Activated T-helper 1 cell treated with anti-CD3 and anti-CD28 coated beads, Interleukin-12 subunit alpha, Interleukin-12 subunit beta, Interleukin-2, Interleukin-4 antibody, amounts not matched to agents 30 ng/mL and 10 ng/mL and 1 ng/mL, durations not matched to agents 14 hours and 24 hours and 36 hours (primary cell): ENCODE results near the gene GALNT1. TPM values are rescaled to one million over a fixed set of nuclear protein-coding genes. Genes with fewer than 3 reads are reported as not detected.
"Not testable (repeated sequence)": the region's sequence is repeated elsewhere in the genome, so short reads cannot be mapped to it uniquely, and the experiment has no call there.

Experiments used
- DNase-seq: peaks from one replicate; pipeline ENCODE4 v3.0.0; 2021; ENCODE audit warnings: low spot score
- H3K27ac Mint-ChIP-seq: one replicate; pipeline ENCODE4 v1.8.0; 2021; ENCODE audit warnings: mild to moderate bottlenecking, mixed read lengths
- H3K27me3 Mint-ChIP-seq: one replicate; pipeline ENCODE4 v1.8.0; 2022; ENCODE audit warnings: mild to moderate bottlenecking, moderate library complexity, mixed read lengths; ENCODE audit not compliant: insufficient read depth
- H3K36me3 Mint-ChIP-seq: one replicate; pipeline ENCODE4 v1.8.0; 2021; ENCODE audit warnings: low read depth, mixed read lengths
- H3K4me1 Mint-ChIP-seq: one replicate; pipeline ENCODE4 v1.8.0; 2021; ENCODE audit warnings: low read depth, mixed read lengths
- H3K4me3 Mint-ChIP-seq: one replicate; pipeline ENCODE4 v1.8.0; 2021; ENCODE audit warnings: mild to moderate bottlenecking, moderate library complexity, mixed read lengths
- H3K9me3 Mint-ChIP-seq: one replicate; pipeline ENCODE4 v1.8.0; 2021; ENCODE audit warnings: mixed read lengths
- intact Hi-C: fragments of 100-400 bp; cut with micrococcal nuclease; formaldehyde crosslinking; loops from one replicate; pipeline ENCODE4 v1.15.1; 2024
- total RNA-seq: library from RNA; stranded (reverse); gene quantifications from 2 replicates; pipeline ENCODE4 v1.2.3, GENCODE V29; 2022

GALNT1 gene
- total RNA-seq, 1 donor from 2014 or later: 53.5 TPM

DNA sequence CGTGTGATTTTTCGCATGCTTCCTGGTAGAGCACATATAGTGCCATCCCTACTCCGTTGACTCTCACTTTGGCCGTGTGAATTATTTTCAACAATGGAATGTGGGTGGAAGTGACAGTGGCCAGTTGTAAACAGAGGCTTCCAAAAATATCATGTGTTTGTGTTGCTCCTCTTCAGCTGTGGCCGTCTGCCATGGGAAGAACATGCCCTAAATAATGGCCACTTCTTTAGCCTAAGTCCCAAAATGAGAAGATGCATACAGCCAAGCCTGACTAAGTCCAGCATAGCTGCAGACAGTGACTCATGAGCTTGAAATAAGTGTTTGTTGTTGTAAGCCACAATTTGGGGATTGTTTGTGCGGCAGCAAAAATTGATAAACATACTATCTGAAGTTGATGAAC lies 8.9 kb upstream of the GALNT1 start:
- peaks cover 1% of the 10 kb centered on the region for H3K27me3 Mint-ChIP-seq
- H3K27ac Mint-ChIP-seq: no peak overlapping the region
- peaks cover 15% of the 10 kb centered on the region for H3K9me3 Mint-ChIP-seq
- H3K36me3 Mint-ChIP-seq: peaks cover 2% of the 10 kb centered on the region
- peaks cover 21% of the 10 kb centered on the region for H3K4me1 Mint-ChIP-seq
- intact Hi-C loops: no loop called here
- H3K4me3 Mint-ChIP-seq: no peak overlapping the region
- no peak for DNase-seq

DNA sequence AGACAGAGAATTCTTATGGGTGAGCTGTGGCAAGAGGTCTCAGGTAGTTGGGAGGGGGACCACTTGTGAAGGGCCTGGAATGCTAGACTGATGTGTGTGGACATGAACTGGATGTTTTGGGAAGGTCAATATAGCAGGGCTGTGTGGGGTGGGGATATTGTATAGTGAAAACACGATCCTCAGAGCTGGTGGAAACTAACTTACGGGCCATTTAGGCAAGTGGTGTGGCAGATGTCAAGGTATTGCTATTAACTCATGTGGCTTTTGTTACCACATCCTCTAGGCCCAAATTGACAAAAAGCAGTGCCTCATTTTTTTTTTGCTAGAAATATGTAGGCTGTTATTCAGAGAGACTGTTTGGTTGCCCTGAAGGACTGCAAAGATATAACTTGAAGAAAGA lies 8.0 kb upstream of the GALNT1 start:
- no peak for DNase-seq
- Mint-ChIP-seq H3K4me1 (peaks cover 27% of the 10 kb centered on the region), H3K27me3 (peaks cover 1% of the 10 kb centered on the region), H3K27ac (no peak overlapping the region), H3K4me3 (no peak overlapping the region), H3K9me3 (peaks cover 15% of the 10 kb centered on the region), H3K36me3 (peaks cover 2% of the 10 kb centered on the region)
- intact Hi-C loops: no loop called here

DNA sequence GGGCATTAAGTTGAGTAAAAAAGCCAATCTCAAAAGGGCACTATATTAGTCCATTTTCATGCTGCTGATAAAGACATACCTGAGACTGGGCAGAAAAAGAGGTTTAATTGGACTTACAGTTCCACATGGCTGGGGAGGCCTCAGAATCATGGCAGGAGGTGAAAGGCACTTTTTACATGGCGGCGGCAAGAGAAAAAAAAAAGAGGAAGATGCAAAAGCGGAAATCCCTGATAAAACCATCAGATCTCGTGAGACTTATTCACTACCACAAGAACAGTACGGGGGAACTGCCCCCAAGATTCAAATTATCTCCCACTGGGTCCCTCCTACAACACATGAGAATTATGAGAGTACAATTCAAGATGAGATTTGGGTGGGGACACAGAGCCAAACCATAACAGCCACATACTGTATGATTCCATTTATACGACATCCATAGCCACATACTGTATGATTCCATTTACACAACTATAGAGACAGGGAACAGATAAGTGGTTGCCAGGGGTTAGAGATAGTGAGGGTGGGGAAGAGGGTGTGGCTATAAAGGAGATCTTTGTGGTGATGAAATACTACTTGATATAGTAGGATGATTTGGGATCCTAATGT lies 5.2 kb upstream of the GALNT1 start:
- H3K27ac Mint-ChIP-seq, H3K4me3 Mint-ChIP-seq, intact Hi-C loops, H3K27me3 Mint-ChIP-seq, H3K36me3 Mint-ChIP-seq, DNase-seq: not testable (repeated sequence)
- peaks cover 15% of the 10 kb centered on the region for H3K9me3 Mint-ChIP-seq
- H3K4me1 Mint-ChIP-seq: peaks cover 27% of the 10 kb centered on the region

DNA sequence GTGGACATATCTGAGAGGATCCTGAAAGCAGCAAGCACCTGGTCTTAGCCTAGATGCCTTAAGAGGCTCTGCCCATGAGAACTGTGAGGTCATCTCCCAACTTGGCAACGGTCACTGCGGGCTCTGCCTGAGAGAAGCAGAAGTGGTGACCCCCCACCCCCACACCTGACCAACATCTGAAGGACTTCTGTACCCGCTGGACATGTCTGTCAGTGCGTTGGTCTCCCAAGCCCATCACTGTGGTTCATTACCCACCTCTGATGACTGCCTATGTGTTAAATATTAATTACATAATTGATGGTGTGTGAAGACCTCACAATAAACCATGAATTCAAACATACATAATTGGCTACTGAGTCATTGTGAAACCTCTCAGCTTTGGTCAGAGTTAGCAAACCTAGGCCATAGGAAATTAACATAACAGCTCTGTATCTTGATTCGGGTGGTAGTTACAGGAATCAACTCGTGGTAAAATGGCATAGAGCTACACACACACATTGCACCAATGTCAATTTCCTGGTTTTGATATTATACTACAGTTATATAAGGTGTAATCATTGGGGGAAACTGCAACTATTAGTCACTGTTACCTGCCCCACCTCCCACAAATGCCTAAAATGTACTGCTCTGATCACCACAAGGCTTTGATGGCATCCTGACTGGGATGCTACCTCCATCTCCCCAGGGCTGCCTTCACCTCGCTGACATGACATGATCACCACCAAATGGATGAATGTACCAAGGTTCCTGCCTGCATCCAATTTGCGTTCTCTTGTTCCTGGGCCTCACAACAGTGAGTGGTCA lies 4.3 kb upstream of the GALNT1 start:
- H3K27me3 Mint-ChIP-seq: peaks cover 3% of the 10 kb centered on the region
- H3K4me3 Mint-ChIP-seq: no peak overlapping the region
- intact Hi-C loops: loop anchor here (1.0 kb wide), 1 partner anchor 169 kb away; no protein-coding TSS in a partner anchor
- DNase-seq: no peak
- peaks cover 28% of the 10 kb centered on the region for H3K4me1 Mint-ChIP-seq
- H3K36me3 Mint-ChIP-seq: peaks cover 2% of the 10 kb centered on the region
- peaks cover 15% of the 10 kb centered on the region for H3K9me3 Mint-ChIP-seq
- no peak overlapping the region for H3K27ac Mint-ChIP-seq

DNA sequence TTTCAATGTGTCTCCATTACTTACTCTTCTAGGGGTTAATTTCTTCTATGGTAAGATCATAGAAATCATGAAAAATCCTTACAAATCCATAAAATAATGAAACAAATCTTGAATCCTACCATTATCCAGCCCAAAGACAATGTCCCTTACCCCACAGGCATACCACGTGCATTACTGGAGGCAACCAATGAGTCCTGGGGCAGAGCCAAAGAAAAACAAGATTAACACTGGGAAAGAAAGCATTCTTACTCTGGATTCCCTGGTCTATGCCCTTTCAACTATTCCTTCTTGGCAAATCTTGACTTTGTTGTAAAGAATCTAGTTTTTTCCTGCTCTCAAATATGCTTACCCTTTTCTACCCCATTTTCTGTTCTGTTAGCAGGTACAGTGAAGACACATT lies 3.1 kb upstream of the GALNT1 start:
- Mint-ChIP-seq H3K4me3 (no peak overlapping the region), H3K4me1 (peaks cover 35% of the 10 kb centered on the region), H3K9me3 (peaks cover 15% of the 10 kb centered on the region), H3K36me3 (peaks cover 2% of the 10 kb centered on the region), H3K27ac (no peak overlapping the region), H3K27me3 (peaks cover 3% of the 10 kb centered on the region)
- DNase-seq: no peak
- intact Hi-C loops: no loop called here

DNA sequence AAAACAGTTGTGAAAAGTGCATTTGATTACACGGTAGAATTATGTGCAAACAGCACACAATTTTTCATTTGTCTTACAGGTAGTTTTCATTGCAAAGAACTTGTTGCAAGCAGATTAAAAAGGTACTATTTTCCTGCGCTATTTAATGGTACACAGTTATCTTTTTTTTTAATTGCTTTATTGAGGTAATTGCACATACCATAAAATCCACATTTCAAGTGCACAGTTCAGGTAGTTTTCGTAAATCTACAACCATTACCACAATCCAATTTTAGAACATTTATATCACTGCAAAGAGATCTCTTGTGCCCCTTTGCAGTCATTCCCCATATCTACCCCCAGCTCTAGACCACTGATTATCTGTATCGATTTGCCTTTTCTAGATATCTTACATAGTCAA lies 2.6 kb upstream of the GALNT1 start:
- peaks cover 2% of the 10 kb centered on the region for H3K36me3 Mint-ChIP-seq

DNA sequence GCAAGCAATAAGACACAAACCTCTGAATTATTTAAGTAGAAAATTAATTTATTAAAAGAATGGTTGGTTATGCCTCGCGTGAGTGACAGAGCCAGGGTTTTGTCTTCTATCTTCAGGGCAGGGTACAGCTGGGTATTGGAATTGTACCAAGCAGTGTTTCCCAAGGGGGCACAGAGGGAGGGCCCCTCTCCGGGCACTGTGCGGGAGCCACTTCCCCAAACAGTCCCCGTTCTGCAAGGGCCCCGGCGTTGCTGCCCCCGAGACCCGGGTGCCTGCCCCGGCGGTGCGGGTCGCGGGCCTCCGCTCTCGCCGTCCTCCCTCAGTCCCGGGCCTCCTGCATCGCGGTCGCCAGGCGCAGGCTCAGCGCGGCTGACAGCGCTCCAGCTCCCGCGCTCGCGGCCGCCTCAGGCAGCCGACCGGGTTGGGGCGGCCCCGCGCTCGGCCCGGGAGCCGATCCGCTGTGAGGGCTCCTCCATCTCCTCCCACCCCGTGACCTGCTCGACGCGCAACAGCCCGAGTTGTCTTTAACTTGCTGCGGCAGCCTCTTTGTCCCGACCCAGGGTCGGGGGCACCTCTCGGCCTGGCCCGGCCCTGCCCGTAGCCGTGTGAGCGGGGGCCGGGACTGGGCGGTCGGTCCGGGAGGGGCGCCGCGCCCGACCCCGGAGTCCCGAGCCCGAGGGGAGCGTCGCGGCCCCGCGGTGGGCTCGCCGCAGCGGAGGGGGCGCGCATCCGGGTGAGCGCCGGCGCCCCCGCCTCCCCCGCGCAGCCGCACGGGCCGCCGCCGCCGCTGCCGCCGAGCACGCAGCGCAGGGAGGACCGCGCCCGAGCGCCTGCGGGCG lies 620 bp upstream of the GALNT1 start:
- peaks cover 9% of the 10 kb centered on the region for H3K36me3 Mint-ChIP-seq
- H3K4me1 Mint-ChIP-seq: peaks cover 33% of the 10 kb centered on the region
- H3K4me3 Mint-ChIP-seq: peak overlapping the region; percentile 76
- no peak overlapping the region for H3K27ac Mint-ChIP-seq
- peaks cover 3% of the 10 kb centered on the region for H3K27me3 Mint-ChIP-seq
- intact Hi-C loops: loop anchor here (2.0 to 5.0 kb wide), 6 partner anchors 111 to 546 kb away; partner anchors contain the start of genes ELP2, MAPRE2, RPRD1A and SLC39A6
- H3K9me3 Mint-ChIP-seq: peaks cover 17% of the 10 kb centered on the region
- DNase-seq: peak; percentile 44

More for the DNA sequence above, 2.6 kb upstream of the GALNT1 start:
- H3K4me3 Mint-ChIP-seq: no peak overlapping the region
- DNase-seq: no peak
- peaks cover 32% of the 10 kb centered on the region for H3K4me1 Mint-ChIP-seq
- peaks cover 3% of the 10 kb centered on the region for H3K27me3 Mint-ChIP-seq
- no peak overlapping the region for H3K27ac Mint-ChIP-seq
- intact Hi-C loops: no loop called here
- peaks cover 15% of the 10 kb centered on the region for H3K9me3 Mint-ChIP-seq

DNA sequence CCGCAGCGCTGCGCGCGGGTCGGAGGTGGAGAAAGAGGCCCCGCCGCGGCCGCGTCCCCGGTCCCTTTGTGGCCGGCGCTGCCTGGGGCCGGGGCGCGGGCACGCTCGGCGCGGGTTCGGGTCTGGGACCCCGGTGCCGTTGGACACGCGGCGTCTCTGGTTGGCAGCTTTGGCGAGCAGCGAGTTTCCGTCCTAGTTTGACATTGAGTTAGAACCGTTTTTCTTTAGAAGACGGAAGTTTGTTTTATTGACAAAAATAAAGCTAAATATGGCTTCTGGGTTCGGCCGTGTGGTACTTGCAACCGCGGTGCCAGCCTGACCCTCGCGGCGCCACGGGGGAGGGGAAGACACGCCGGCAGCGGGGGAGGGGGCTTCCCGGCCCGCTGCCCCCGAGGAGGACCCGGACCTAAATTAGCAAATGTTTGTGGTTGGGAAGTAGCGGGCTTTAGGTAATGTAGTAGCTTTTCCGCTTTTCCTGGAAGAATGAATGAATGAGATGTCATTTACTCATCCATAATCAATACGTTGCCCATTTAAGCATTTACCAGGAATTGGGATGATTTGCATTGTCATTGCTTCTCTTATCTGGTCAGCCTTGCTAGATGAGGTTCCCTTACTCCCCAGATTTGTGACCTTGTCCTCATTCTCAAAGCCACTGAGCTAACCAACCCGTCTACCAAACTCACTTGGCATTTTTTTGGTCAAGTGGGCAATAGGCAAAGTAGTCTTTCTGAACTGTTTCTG lies 530 bp downstream of the GALNT1 start:
- Mint-ChIP-seq H3K4me3 (peak overlapping the region; percentile 81), H3K27me3 (peaks cover 3% of the 10 kb centered on the region), H3K27ac (peak overlapping the region; percentile 85), H3K9me3 (peaks cover 11% of the 10 kb centered on the region), H3K4me1 (peaks cover 32% of the 10 kb centered on the region), H3K36me3 (peaks cover 9% of the 10 kb centered on the region)
- intact Hi-C loops: loop anchor here (2.0 to 5.0 kb wide), 9 partner anchors 35 to 545 kb away; partner anchors contain the start of genes ELP2, INO80C, MAPRE2 and RPRD1A
- DNase-seq: peak; percentile 7

DNA sequence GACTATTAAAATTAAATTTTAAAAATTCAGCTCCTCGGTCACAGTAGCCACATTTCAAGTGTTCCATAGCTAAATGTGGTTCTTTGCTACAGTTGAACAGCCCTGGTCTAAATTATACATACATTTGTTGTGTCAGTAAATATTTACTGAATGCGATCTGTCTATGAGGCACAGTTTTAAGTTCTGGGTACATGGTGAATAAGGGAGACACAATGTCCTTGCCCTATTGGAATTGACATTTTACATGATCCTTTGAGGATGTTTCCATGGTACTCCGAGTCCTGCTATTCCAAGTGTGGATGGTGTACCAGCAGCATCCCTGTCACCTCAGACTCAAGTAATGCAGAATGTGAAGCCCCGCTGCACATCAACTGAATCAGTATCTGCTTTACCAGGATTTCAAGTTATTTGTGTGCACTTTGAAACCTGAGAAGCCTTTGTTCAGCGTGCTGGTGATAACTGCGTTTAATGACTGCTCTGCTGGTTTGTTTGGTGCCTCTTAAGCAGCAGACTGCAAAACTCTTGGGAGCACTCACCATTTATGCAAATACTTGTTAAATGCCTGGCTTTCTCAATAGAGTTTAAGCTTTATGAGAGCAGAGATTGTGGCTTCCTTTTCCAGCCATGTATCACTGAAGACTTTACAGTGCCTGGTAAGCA lies 1.5 kb downstream of the GALNT1 start:
- Mint-ChIP-seq H3K4me3 (peak overlapping the region; percentile 81), H3K27ac (no peak overlapping the region), H3K36me3 (peaks cover 12% of the 10 kb centered on the region), H3K27me3 (peaks cover 3% of the 10 kb centered on the region), H3K4me1 (peaks cover 27% of the 10 kb centered on the region), H3K9me3 (peaks cover 13% of the 10 kb centered on the region)
- intact Hi-C loops: loop anchor here (2.0 to 5.0 kb wide), 7 partner anchors 34 to 544 kb away; partner anchors contain the start of genes ELP2, INO80C, MAPRE2 and SLC39A6
- DNase-seq: no peak

DNA sequence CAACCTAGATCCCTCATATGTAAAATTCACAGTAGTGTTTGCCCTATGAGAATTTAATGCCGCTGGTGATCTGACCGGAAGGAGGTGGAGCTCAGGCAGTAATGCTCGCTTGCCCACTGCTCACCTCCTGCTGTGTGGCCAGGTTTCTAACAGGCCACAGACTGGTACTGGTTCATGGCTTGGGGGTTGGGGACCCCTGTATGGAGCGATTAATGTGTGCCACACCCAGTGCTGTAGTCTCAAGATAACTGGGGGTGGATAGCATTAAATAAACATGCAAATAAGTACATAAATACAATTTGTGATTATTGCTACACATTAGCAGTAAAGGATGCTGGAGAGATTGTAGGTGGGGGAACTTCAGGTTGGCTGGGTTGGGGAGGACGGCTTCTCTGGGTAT lies 3.2 kb downstream of the GALNT1 start:
- H3K4me1 Mint-ChIP-seq: peaks cover 40% of the 10 kb centered on the region
- H3K27me3 Mint-ChIP-seq: peaks cover under 1% of the 10 kb centered on the region
- DNase-seq: no peak
- no peak overlapping the region for H3K27ac Mint-ChIP-seq
- peaks cover 23% of the 10 kb centered on the region for H3K9me3 Mint-ChIP-seq
- H3K4me3 Mint-ChIP-seq: no peak overlapping the region
- peaks cover 17% of the 10 kb centered on the region for H3K36me3 Mint-ChIP-seq
- intact Hi-C loops: loop anchor here (5.0 kb wide), 5 partner anchors 108 to 543 kb away; partner anchors contain the start of genes ELP2, MAPRE2, SLC39A6 and ZNF397

DNA sequence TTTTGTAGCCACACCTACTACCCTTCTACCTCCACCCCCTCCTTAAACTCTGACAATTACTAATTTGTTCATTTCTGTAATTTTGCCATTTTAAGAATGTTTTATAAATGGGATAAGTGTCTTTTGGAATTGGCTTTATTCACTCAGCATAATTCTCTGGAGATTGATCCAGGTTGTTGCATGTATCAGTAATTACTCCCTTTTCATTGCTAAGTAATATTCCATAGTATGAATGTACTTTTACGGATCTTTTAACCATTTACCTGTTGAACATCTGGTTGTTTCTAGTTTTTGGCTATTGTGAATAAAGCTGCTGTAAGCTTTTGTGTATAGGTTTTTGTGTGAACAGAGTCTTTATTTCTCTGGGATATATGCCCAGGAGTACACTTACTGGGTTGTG lies 4.1 kb downstream of the GALNT1 start:
- intact Hi-C loops: loop anchor here (5.0 kb wide), 1 partner anchor 367 kb away; no protein-coding TSS in a partner anchor
- Mint-ChIP-seq H3K4me3 (no peak overlapping the region), H3K27ac (no peak overlapping the region), H3K4me1 (peaks cover 43% of the 10 kb centered on the region), H3K27me3 (no peaks in the 10 kb centered on the region), H3K9me3 (peaks cover 23% of the 10 kb centered on the region), H3K36me3 (peaks cover 19% of the 10 kb centered on the region)
- DNase-seq: no peak
